ENCODE measurements around the gene MEIS2.

The MEIS2 gene

DNA sequence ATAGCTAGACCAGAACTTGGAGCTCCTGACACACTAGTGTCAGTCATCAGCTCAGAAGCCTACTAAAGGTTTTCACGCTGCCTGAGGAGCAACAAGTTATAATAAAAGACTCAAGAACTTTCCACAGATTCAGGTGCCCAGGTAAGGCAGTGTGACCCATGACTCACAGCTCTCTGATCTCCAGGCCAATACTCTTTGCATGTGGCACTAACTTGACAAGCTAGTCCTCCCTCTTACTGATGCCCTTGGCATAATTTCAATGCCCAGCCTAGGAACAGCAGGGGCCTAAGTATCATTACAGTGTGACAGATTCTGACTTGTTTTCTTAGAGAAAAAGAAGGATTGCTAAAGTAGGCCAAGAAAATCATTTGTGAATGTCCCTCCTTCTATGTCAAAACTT lies 38.4 kb downstream of the MEIS2 start:
- peak; percentile 58 for DNase-seq (ENCODE audit: low read depth)
- H3K4me3 ChIP-seq (ENCODE audit: low read length) = no peak overlapping the region
- TF ChIP-seq CTCF (IDR thresholded peaks at IDR 0.05; ENCODE audit: insufficient read depth, low read depth, low read length, missing control alignments) = no peak

DNA sequence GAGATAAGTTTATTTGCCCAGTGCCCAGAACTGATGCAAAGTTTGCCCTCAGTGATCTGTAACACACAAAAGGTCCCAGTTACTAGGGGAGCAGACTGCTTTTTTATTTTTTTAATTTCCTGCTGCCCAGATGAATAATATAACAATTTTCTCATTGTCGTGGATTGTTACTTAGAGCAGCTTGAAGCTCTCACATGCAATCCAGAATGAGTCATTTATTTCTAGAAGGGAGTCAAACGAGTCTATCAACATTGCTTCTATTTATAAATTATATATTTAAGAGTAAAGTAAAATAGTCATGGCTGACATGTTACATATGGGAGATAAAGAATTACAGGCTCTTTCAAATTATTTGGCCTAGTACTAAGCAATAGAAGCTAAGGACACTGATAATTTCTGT lies 41.3 kb downstream of the MEIS2 start:
- peak; percentile 91 for DNase-seq (ENCODE audit: low read depth)
- TF ChIP-seq CTCF (IDR thresholded peaks at IDR 0.05; ENCODE audit: insufficient read depth, low read depth, low read length, missing control alignments) = no peak

DNA sequence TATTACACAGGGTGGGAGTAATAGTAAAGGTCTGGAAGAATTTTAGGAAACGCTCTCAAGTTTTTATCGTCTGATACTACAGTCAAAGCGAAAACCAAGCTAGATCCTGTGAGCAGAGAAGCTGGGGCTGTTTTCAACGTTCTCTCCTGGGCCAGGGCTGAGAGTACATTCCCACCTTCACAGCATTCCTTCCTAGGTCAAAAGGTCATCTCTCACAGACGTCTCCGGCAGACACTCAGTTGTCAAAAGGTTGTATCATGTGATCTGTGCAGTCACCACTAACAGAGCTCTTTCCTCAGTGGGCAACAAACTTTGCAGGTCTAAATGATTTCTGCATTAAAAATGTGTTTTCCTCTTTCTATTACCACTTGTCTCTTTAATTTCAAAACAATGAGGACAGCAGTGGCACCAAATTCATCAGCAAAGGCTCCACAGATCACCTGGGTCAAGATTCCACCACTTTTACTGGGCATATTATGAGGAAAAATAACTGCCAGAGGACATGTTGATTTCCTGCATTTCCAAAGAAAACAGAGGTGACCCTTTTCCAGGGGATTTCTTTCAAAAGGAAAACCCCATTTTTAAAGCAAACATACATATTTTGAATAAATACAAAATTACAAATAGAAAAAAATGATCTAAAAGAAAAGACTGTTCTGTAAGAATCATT lies 41.9 kb downstream of the MEIS2 start:
- H3K4me3 ChIP-seq (ENCODE audit: low read length) = no peak overlapping the region
- no peak for DNase-seq (ENCODE audit: low read depth)
- no peak for TF ChIP-seq CTCF (IDR thresholded peaks at IDR 0.05; ENCODE audit: insufficient read depth, low read depth, low read length, missing control alignments)

More for the DNA sequence above, 41.3 kb downstream of the MEIS2 start:
- H3K4me3 ChIP-seq (ENCODE audit: low read length) = no peak overlapping the region

- no peak overlapping the region for H3K4me3 ChIP-seq (ENCODE audit: low read length)
- no peak for TF ChIP-seq CTCF (IDR thresholded peaks at IDR 0.05; ENCODE audit: insufficient read depth, low read depth, low read length, missing control alignments)
- no peak for DNase-seq (ENCODE audit: low read depth)
These were observed 42.5 kb downstream of the MEIS2 start for GRCh38 chr15:37057831-37058230.

- no peak for TF ChIP-seq CTCF (IDR thresholded peaks at IDR 0.05; ENCODE audit: insufficient read depth, low read depth, low read length, missing control alignments)
- no peak overlapping the region for H3K4me3 ChIP-seq (ENCODE audit: low read length)
- no peak for DNase-seq (ENCODE audit: low read depth)
These were observed 43.1 kb downstream of the MEIS2 start for GRCh38 chr15:37057256-37057655.

DNA sequence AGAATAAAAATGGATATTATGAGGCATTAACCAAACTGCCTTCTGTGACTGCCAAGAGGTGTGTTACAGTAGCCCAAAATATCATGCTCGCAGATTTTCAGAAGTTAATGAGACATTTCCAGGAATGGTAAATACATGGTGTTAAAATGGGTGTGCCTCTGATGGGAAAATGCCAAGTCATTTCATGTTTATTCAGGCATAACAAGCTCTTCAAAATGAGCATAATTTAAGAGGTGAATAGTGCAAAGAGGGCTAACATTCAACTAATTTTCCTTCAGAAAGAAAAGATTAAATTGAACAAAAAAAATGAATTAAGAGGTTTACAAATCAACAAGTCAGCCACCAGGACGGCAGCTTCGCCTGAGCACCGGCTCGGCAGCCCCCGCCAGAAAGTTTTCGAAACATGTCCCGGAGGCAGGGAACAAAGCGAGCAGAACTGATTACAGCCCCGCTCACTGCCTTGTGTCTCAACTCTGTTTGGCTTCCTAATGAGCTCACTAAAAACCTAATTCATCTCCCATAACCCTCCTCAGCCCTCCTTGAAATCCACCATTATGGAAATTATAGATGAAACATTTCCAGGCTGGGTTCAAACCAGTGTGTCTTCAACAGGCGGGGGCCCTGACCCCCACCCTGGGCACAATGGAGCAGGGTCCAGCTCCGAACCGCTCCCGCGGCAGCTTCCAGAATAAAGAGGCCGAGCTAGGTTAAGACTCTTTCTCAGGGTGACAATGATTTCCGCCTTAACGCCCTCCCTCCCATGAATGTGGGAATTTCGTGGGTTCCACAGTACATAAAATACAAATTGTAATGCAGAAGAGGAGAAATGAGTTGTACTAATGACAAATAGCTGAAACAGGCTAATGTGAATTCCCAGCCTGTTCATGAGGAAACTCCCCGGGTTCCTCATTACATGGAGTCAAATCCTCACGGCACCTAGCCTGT lies 43.9 kb downstream of the MEIS2 start:
- no peak for TF ChIP-seq CTCF (IDR thresholded peaks at IDR 0.05; ENCODE audit: insufficient read depth, low read depth, low read length, missing control alignments)
- peak; percentile 57 for DNase-seq (ENCODE audit: low read depth)
- no peak overlapping the region for H3K4me3 ChIP-seq (ENCODE audit: low read length)

All from epithelial cell of esophagus (primary cell).